GM12878 (cell line): Measurements from ENCODE around the gene RBKS. TPM values are rescaled to one million over a fixed set of nuclear protein-coding genes. Genes with fewer than 3 reads are reported as not detected.

Experiments
- ATAC-seq: fragments of 200-7000 bp; cut with Tn5 transposase; 3 replicates; pipeline ENCODE4 v1.9.1; 2020; ENCODE audit warnings: mild to moderate bottlenecking, moderate library complexity
- BruUV-seq: library from RNA; stranded (reverse); fragments of 400-500 nt; replicated peaks from 2 replicates; lab custom pipeline; 2021; lab: Mats Ljungman, UMichigan
- CTCF ChIA-PET: fragments of 300-600 bp; sonication (Branson Sonifier 250); formaldehyde crosslinking; extraction: SDS; loops from one replicate; lab custom pipeline; 2021; ENCODE audit warnings: inconsistent platforms; lab: Yijun Ruan, JAX
- POLR2A ChIA-PET: fragments of 350-600 bp; formaldehyde crosslinking; extraction: SDS; loops from one replicate; lab custom pipeline; 2021; ENCODE audit warnings: inconsistent platforms; lab: Charles Lee
- RAD21 ChIA-PET: fragments of 300-600 bp; sonication (Branson Sonifier 250); formaldehyde crosslinking; loops from one replicate; lab custom pipeline; 2023; ENCODE audit warnings: antibody characterized with exemption; ENCODE audit not compliant: unreplicated experiment; lab: Charles Lee
- SMC1A ChIA-PET: fragments of 300-600 bp; sonication (Branson Sonifier 250); formaldehyde crosslinking; loops from one replicate; lab custom pipeline; 2023; ENCODE audit not compliant: unreplicated experiment, uncharacterized antibody; lab: Charles Lee
- DNase-seq: peaks from one replicate; pipeline ENCODE4 v3.0.0-alpha.2; 2011; ENCODE audit warnings: low read depth, low spot score
- FAIRE-seq: peaks from 3 replicates; lab custom pipeline; 2011; peaks lifted over from hg19 to GRCh38; lab: Jason Lieb, UNC
- H2AFZ ChIP-seq: 2 replicates; pipeline ENCODE4 v1.6.0; 2011; ENCODE audit warnings: low read depth, low read length, control low read depth; ENCODE audit not compliant: control insufficient read depth
- H3K27ac ChIP-seq: 2 replicates; pipeline ENCODE4 v1.5.1; 2011; ENCODE audit warnings: control low read depth; ENCODE audit not compliant: control insufficient read depth, insufficient read depth
- H3K27me3 ChIP-seq, 2 experiments: replicated peaks in 1 of 2; 2 replicates each; pipeline versions ENCODE4 v1.6.0 to v1.6.1; 2011; ENCODE audit warnings: low read length in 1 of 2; ENCODE audit not compliant: control insufficient read depth in 2 of 2, insufficient read depth in 2 of 2
- H3K36me3 ChIP-seq, 2 experiments: 2 replicates each; pipeline ENCODE4 v1.5.1; 2011; ENCODE audit warnings: low read length in 1 of 2; ENCODE audit not compliant: control insufficient read depth in 2 of 2, insufficient read depth in 2 of 2
- H3K4me1 ChIP-seq: 2 replicates; pipeline ENCODE4 v1.6.1; 2011; ENCODE audit warnings: mild to moderate bottlenecking, low read length, moderate library complexity, mixed read lengths; ENCODE audit not compliant: control insufficient read depth, insufficient read depth
- H3K4me2 ChIP-seq: 2 replicates; pipeline ENCODE4 v1.6.0; 2011; ENCODE audit warnings: control low read depth; ENCODE audit not compliant: control insufficient read depth, insufficient read depth
- H3K4me3 ChIP-seq: fragments of 200-600 bp; sonication (generic); 2 replicates; pipeline ENCODE4 v1.5.1; 2016
- H3K79me2 ChIP-seq: 2 replicates; pipeline ENCODE4 v1.6.0; 2011; ENCODE audit warnings: low read length; ENCODE audit not compliant: control insufficient read depth, insufficient read depth
- H3K9ac ChIP-seq: 2 replicates; pipeline ENCODE4 v1.8.0; 2011; ENCODE audit warnings: low read length, control low read depth, mixed read lengths; ENCODE audit not compliant: control insufficient read depth, insufficient read depth
- H3K9me3 ChIP-seq: replicated peaks from 3 replicates; pipeline ENCODE4 v1.5.1; 2011; ENCODE audit warnings: mild to moderate bottlenecking, low read length; ENCODE audit not compliant: control insufficient read depth, insufficient read depth
- H4K20me1 ChIP-seq: 2 replicates; pipeline ENCODE4 v1.6.0; 2011; ENCODE audit not compliant: control insufficient read depth, insufficient read depth
- CTCF ChIP-seq, 3 experiments: IDR thresholded peaks in 2 of 3; conservative IDR thresholded peaks in 1 of 3; 2 replicates each; pipeline ENCODE4 v1.5.1; 2011; ENCODE audit warnings: low read depth in 3 of 3, low read length in 3 of 3, mild to moderate bottlenecking in 3 of 3, control low read depth in 2 of 3, moderate library complexity in 2 of 3, inconsistent platforms in 1 of 3, mixed read lengths in 1 of 3; ENCODE audit not compliant: control insufficient read depth in 2 of 3, insufficient read depth in 1 of 3; ENCODE audit errors: extremely low read depth in 1 of 3
- RAD21 ChIP-seq: IDR thresholded peaks from 2 replicates; pipeline ENCODE4 v1.6.1; 2011; ENCODE audit warnings: mild to moderate bottlenecking, low read depth, low read length, moderate library complexity; ENCODE audit not compliant: insufficient read depth
- SMC3 ChIP-seq: IDR thresholded peaks from 2 replicates; pipeline ENCODE4 v1.6.1; 2011; ENCODE audit warnings: low read length, improper control_type of control experiment, borderline replicate concordance
- ZNF384 ChIP-seq: IDR thresholded peaks from 2 replicates; pipeline ENCODE4 v1.6.1; 2012; ENCODE audit warnings: low read depth, mild to moderate bottlenecking, low read length, improper control_type of control experiment, borderline replicate concordance
- WGBS: methylation state at CpG from one replicate; pipeline ENCODE4 v1.1.6; 2016; ENCODE audit warnings: low lambda C conversion rate; ENCODE audit not compliant: insufficient replicate concordance, insufficient coverage; ENCODE audit errors: missing lambda C conversion rate; 5-methylcytosine and 5-hydroxymethylcytosine counted together
- in situ Hi-C: fragments of 300-500 bp; cut with MboI; formaldehyde crosslinking; loops from 9 replicates; pipeline ENCODE4 v1.14.3; 2018; ENCODE audit warnings: mixed read lengths
- intact Hi-C: fragments of 100-400 bp; cut with micrococcal nuclease; formaldehyde crosslinking; loops from one replicate; pipeline ENCODE4 v1.14.2; 2022; ENCODE audit not compliant: unreplicated experiment
- polyA plus RNA-seq, 11 experiments: library from polyadenylated mRNA; depleted of rRNA in 4 of 11; unstranded in 6 of 11; stranded (reverse) in 5 of 11; fragments of >200 nt; fragmentation: Nextera tagmentation in 4 of 11; fragmentation: Illumina TruSeq in 1 of 11; extraction: Ambion mirVana in 4 of 11; extraction: Trizol in 1 of 11; gene quantifications; 1 replicate in 1 of 11; 2 replicates in 10 of 11; pipeline versions ENCODE4 v1.2.1 to v1.2.3, GENCODE V29; 2011 to 2016; ENCODE audit warnings: inconsistent platforms in 2 of 11, missing spikeins in 2 of 11, low read depth in 1 of 11
- total RNA-seq, 4 experiments: library from RNA; depleted of rRNA in 3 of 4; stranded (reverse); fragments of >200 nt in 3 of 4; fragmentation: Illumina TruSeq in 1 of 4; extraction: Trizol in 1 of 4; gene quantifications; 2 replicates each; pipeline versions ENCODE4 v1.2.1 to v1.2.3, GENCODE V29; 2013 to 2021

The RBKS gene
- total and polyA plus RNA-seq, 10 of the 15 experiments (the other 5 are each of a cell fraction or from before 2014, with no cell fraction given): 0.39 to 1.8 (median 1.0) TPM

GRCh38 chr2:27807476-27807875 lies 82.7 kb downstream of the RBKS start:
- FAIRE-seq: no peak
- H3K36me3 ChIP-seq: no peaks in the 10 kb centered on the region

More at GRCh38 chr2:27807476-27807875, 82.7 kb downstream of the RBKS start:
- in situ Hi-C loops: no loop called here
- BruUV-seq: no TSS peak
- WGBS: 64% methylated on average over 4 of the region's 4 CpGs
- no peak overlapping the region for H3K4me2 ChIP-seq
- H3K4me1 ChIP-seq: no peaks in the 10 kb centered on the region
- no peaks in the 10 kb centered on the region for H3K79me2 ChIP-seq
- no peak overlapping the region for H3K9ac ChIP-seq
- DNase-seq: no peak
- no peaks in the 10 kb centered on the region for H3K27me3 ChIP-seq
- TF ChIP-seq ZNF384 (no peak), SMC3 (peak; percentile 27; the same call in 1 of the 2 replicates), CTCF (IDR thresholded peaks at IDR 0.05 in 2 of 3, conservative IDR thresholded peaks at IDR 0.05 in 1 of 3; ENCODE audit: control insufficient read depth in 2 of 3, extremely low read depth in 1 of 3, insufficient read depth in 1 of 3, low read depth in 3 of 3, low read length in 3 of 3) (peak; percentile 37 to 47 (median 40); a peak in 5 of 6 replicates), RAD21 (peak; percentile 55)
- TF ChIP-seq, all 136 proteins: peak for 3
- H2AFZ ChIP-seq: no peak overlapping the region
- CTCF ChIA-PET: interaction anchor here (0.8 to 1.5 kb wide), 3 partner anchors 9 to 613 kb away, joined by 3 read pairs; no protein-coding TSS in a partner anchor
- H3K9me3 ChIP-seq: no peaks in the 10 kb centered on the region
- H4K20me1 ChIP-seq: no peaks in the 10 kb centered on the region
- POLR2A ChIA-PET: no interaction called here
- RAD21 ChIA-PET: no interaction called here
- intact Hi-C loops: no loop called here
- H3K4me3 ChIP-seq: no peak overlapping the region
- ATAC-seq: no peak
- SMC1A ChIA-PET: no interaction called here
- H3K27ac ChIP-seq: no peak overlapping the region
